Breast epithelium (tissue), 3 donors: ENCODE measurements around the gene TNMD.

ENCODE experiments used
- CTCF ChIP-seq, 3 donors: fragments of 450-650 bp; IDR thresholded peaks; one replicate each; pipeline ENCODE4 v1.5.1; 2016 to 2017; ENCODE audit warnings: antibody characterized with exemption in 3 of 3, mild to moderate bottlenecking in 3 of 3, moderate library complexity in 3 of 3
- POLR2AphosphoS5 ChIP-seq, 3 donors: sonication (generic); formaldehyde crosslinking; IDR thresholded peaks; one replicate each; pipeline ENCODE4 v1.6.1; 2017; ENCODE audit warnings: antibody characterized with exemption in 3 of 3

- TF ChIP-seq CTCF (IDR thresholded peaks at IDR 0.05) (no peak), POLR2AphosphoS5 (IDR thresholded peaks at IDR 0.05) (no peak)
These were observed 58.5 kb downstream of the TNMD start for GRCh38 chrX:100643212-100643611.
